Measurements from ENCODE around the gene CACFD1. TPM values are rescaled to one million over a fixed set of nuclear protein-coding genes. Genes with fewer than 3 reads are reported as not detected.

The CACFD1 gene
- total RNA-seq, 1 donor = 4.4 TPM

DNA sequence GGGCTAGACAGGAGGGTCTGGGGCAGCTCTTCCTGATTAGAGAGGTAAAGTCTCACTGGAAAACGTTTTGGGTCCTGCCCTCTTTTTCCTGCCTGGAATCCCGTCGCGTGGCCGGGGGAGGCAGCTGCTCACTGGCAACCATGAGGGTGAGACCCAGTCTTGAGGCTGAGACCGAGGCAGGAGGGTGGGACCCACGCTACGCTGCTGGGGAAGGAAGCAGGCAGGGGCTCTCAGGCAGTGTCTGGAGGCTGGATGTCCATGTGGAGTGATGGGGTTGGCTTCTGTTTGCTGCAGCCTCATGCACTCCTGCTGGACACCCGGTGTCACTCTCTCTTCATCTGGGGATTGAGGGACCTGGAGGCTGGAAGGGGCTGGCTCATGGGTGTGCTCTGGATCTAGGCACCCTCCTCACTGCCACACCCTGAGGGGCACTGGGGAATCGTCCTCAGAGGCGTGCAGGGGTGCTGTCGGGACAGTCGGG lies 30.5 kb downstream of the CACFD1 start:
- H3K4me3 ChIP-seq (ENCODE audit: low read depth, low read length) = no peak overlapping the region
- TF ChIP-seq, protein P1, sequence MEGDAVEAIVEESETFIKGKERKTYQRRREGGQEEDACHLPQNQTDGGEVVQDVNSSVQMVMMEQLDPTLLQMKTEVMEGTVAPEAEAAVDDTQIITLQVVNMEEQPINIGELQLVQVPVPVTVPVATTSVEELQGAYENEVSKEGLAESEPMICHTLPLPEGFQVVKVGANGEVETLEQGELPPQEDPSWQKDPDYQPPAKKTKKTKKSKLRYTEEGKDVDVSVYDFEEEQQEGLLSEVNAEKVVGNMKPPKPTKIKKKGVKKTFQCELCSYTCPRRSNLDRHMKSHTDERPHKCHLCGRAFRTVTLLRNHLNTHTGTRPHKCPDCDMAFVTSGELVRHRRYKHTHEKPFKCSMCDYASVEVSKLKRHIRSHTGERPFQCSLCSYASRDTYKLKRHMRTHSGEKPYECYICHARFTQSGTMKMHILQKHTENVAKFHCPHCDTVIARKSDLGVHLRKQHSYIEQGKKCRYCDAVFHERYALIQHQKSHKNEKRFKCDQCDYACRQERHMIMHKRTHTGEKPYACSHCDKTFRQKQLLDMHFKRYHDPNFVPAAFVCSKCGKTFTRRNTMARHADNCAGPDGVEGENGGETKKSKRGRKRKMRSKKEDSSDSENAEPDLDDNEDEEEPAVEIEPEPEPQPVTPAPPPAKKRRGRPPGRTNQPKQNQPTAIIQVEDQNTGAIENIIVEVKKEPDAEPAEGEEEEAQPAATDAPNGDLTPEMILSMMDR (IDR thresholded peaks at IDR 0.05; ENCODE audit: insufficient read depth, low read length) = no peak
- no peak for DNase-seq (ENCODE audit: low read depth)

DNA sequence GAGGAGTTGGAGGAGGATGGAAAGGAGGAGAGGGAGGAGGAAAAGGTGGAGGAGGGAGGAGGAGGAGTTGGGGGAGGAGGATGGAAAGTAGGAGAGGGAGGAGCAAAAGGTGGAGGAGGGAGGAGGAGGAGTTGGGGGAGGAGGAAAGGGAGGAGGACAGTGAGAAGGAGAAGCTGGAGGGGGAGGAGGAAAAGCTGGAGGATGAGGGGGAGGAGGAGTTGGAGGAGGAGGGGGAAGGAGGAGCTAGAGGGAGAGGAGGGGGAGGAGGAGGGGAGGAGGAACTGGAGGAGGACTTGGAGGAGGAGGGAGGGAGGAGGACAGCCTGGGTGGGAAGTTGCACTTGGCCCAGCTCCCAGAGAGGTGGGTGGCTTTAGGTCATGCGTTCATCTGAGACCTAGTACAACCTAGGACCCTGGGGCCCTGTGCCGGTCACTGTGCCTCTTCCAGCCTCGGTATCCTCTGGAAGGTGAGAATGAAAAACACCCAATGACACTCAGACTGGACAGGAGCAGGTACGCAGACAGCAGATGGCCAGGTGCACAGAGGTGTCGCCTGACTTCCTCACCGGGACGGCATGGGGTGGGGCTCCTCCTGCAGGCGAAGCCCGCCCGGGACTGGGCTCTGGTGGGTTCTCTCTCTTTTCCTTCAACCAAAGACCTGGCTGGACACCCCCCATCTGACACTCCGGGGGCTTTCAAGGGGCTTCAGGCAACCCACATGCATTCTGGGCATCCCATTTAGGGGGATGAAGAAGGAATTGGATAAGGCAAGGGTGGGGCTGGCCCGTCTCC lies 31.3 kb downstream of the CACFD1 start:
- TF ChIP-seq, protein P1 (IDR thresholded peaks at IDR 0.05; ENCODE audit: insufficient read depth, low read length) = no peak
- DNase-seq (ENCODE audit: low read depth) = no peak
- H3K4me3 ChIP-seq (ENCODE audit: low read depth, low read length) = no peak overlapping the region

DNA sequence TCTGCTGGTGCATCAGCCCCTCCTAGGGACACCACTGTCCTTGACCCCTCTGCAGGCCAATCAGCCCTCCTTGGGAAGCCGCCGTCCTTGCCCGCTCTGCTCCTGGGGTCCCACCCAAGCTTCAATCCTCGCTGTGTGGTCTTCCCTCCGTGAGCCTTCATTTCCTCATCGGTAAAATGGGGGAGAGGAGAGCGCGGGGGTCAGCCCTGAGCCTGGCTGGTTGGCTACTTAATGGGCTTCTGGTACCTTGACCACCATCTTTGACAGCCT lies 31.8 kb downstream of the CACFD1 start:
- no peak for DNase-seq (ENCODE audit: low read depth)
- TF ChIP-seq, protein P1 (IDR thresholded peaks at IDR 0.05; ENCODE audit: insufficient read depth, low read length) = no peak

DNA sequence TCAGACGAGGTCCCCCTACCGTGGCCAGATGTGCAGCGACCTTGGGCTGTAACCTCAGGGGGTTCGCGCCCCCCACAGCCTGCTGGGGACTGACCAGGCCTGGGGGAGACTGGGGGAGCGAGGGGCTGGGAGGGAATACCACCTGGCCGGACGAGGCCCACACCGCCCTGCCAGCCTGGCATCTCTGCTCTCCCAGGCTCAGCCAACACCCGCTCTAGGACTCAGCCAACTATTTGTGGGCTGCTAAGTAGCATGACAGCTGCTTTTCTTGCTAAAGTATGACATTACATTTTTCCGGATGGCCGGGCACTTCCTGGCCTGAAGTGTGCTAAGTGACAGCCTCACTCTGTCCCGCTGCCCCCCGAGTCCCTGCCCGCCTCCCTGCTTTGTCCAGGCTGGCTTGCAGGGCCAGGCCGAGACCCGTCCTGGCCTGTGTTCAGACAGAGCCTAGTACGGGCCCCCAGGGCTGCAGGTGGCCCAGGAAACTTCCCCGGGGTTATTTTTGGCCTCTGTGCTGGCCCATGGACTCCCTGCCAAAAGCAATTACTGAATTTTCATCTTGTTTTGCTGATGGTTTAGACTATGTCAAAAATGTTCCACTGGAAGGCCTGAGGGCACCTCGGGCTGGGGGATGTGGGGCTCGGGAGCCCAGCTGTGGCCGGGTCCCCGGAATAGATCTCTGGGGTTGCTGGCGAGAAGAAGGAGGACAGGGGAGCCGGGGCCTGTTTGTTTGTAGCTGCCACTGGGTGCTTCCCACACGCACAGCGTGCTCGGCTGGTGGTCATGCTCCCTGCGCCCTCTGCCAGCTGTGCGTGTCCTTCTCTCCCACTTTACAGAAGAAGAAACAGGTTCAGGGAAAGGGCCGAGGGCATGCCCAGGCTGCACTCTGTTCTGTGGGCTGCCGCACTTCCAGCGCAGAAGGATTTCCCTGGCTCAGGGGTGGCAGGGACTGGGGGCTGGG lies 32.6 kb downstream of the CACFD1 start:
- no peak for DNase-seq (ENCODE audit: low read depth)
- TF ChIP-seq, protein P1 (IDR thresholded peaks at IDR 0.05; ENCODE audit: insufficient read depth, low read length) = no peak

More for the DNA sequence above, 31.8 kb downstream of the CACFD1 start:
- no peak overlapping the region for H3K4me3 ChIP-seq (ENCODE audit: low read depth, low read length)

DNA sequence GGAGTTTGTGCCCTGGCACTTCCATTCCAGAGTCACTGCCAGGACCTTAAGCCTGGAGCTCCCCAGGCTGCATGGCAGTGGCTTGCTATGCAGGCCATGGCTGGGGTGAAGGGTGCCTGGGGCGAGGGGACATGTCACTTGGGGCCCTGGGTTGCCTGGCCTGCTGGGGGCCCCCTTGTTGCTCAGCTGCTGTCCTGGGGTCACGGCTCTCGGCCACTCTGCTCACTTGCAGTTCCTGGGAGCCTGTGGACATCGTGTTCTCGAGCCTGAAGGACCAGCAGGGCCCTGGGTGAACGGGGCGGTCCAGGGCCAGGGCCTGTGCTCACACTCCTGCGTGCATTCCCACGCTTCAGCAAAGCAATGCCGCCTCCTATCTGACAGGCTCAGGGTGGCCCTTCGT lies 33.6 kb downstream of the CACFD1 start:
- TF ChIP-seq, protein P1 (IDR thresholded peaks at IDR 0.05; ENCODE audit: insufficient read depth, low read length) = no peak
- DNase-seq (ENCODE audit: low read depth) = no peak

More for the DNA sequence above, 32.6 kb downstream of the CACFD1 start:
- no peak overlapping the region for H3K4me3 ChIP-seq (ENCODE audit: low read depth, low read length)

DNA sequence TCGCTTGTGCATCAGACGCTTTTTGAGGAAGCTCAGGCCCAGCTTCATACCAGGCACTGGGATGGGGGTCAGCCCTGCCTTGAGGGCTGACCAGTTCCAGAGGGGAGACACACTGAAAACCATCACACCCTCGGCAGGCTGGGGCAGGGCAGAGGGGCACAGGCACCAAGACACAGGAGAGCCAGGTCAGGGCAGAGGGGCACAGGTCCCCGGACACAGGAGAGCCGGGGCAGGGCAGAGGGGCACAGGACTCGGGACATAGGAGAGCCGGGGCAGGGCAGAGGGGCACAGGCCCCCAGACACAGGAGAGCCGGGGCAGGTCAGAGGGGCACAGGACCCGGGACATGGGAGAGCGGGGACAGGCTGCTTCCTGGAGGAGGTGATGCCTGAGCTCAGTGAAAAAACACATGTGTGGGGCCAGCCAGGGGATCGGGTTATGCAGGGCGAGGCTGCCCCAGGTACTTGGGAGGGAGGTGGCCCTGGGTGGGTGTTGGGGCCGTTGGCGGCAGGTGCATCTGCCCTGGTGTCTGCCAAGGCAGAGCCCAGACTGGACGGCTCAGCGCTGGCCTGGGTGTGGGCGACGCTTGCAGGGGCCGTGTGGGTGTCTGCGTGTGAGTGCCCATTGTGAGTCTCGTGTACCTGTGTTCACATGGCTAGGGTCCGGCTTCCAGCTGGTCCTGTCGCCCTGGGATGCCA lies 34.2 kb downstream of the CACFD1 start:
- TF ChIP-seq, protein P1 (IDR thresholded peaks at IDR 0.05; ENCODE audit: insufficient read depth, low read length) = no peak
- DNase-seq (ENCODE audit: low read depth) = no peak
- H3K4me3 ChIP-seq (ENCODE audit: low read depth, low read length) = no peak overlapping the region

More for the DNA sequence above, 33.6 kb downstream of the CACFD1 start:
- H3K4me3 ChIP-seq (ENCODE audit: low read depth, low read length) = no peak overlapping the region

All from fibroblast of the aortic adventitia (primary cell).